Activated T-helper 17 cell treated with anti-CD3 and anti-CD28 coated beads, Interleukin-2, amount 50 U/mL, for 72 hours (primary cell): ENCODE data around the gene LY9. TPM values are rescaled to one million over a fixed set of nuclear protein-coding genes. Genes with fewer than 3 reads are reported as not detected.

Experiments
- ATAC-seq: fragments of 150-1000 bp; cut with Tn5 transposase; replicated peaks from 2 replicates; pipeline ENCODE4 v1.10.0; 2021; ENCODE audit warnings: mild to moderate bottlenecking, moderate library complexity
- H3K27ac Mint-ChIP-seq: one replicate; pipeline ENCODE4 v1.8.0; 2022; ENCODE audit warnings: mixed read lengths
- H3K27me3 Mint-ChIP-seq: one replicate; pipeline ENCODE4 v1.8.0; 2022; ENCODE audit warnings: mixed read lengths
- H3K36me3 Mint-ChIP-seq: one replicate; pipeline ENCODE4 v1.8.0; 2022; ENCODE audit warnings: low read depth, mild to moderate bottlenecking, mixed read lengths
- H3K4me1 Mint-ChIP-seq: one replicate; pipeline ENCODE4 v1.8.0; 2022; ENCODE audit warnings: mixed read lengths
- H3K4me3 Mint-ChIP-seq: one replicate; pipeline ENCODE4 v1.8.0; 2022; ENCODE audit warnings: mild to moderate bottlenecking, mixed read lengths
- H3K9me3 Mint-ChIP-seq: one replicate; pipeline ENCODE4 v1.8.0; 2022; ENCODE audit warnings: mixed read lengths
- total RNA-seq, 2 donors: library from RNA; stranded (reverse); gene quantifications; one replicate each; pipeline ENCODE4 v1.2.3, GENCODE V29; 2022

LY9 gene
- total RNA-seq, 2 donors from 2014 or later, result 1.9 to 3.2 TPM

- Mint-ChIP-seq H3K27me3 (no peaks in the 10 kb centered on the region), H3K4me1 (peaks cover 4% of the 10 kb centered on the region), H3K27ac (no peak overlapping the region), H3K9me3 (no peaks in the 10 kb centered on the region), H3K36me3 (no peaks in the 10 kb centered on the region), H3K4me3 (no peak overlapping the region)
- no peak for ATAC-seq
Observed at GRCh38 chr1:160759740-160760139, 36.2 kb upstream of the LY9 start.

- H3K27ac Mint-ChIP-seq, result no peak overlapping the region
- ATAC-seq, result peak; percentile 44
- no peaks in the 10 kb centered on the region for H3K4me1 Mint-ChIP-seq
- H3K27me3 Mint-ChIP-seq, result no peaks in the 10 kb centered on the region
- H3K36me3 Mint-ChIP-seq, result no peaks in the 10 kb centered on the region
- no peaks in the 10 kb centered on the region for H3K9me3 Mint-ChIP-seq
- H3K4me3 Mint-ChIP-seq, result no peak overlapping the region
Observed at GRCh38 chr1:160761046-160761445, 34.9 kb upstream of the LY9 start.

GRCh38 chr1:160761886-160762285 lies 34.1 kb upstream of the LY9 start:
- no peak overlapping the region for H3K27ac Mint-ChIP-seq
- H3K4me1 Mint-ChIP-seq, result peaks cover 6% of the 10 kb centered on the region
- peaks cover 3% of the 10 kb centered on the region for H3K9me3 Mint-ChIP-seq
- no peak for ATAC-seq
- H3K27me3 Mint-ChIP-seq, result no peaks in the 10 kb centered on the region
- peaks cover 1% of the 10 kb centered on the region for H3K36me3 Mint-ChIP-seq
- H3K4me3 Mint-ChIP-seq, result no peak overlapping the region

- no peak for ATAC-seq
- peaks cover 3% of the 10 kb centered on the region for H3K9me3 Mint-ChIP-seq
- H3K36me3 Mint-ChIP-seq, result peaks cover 6% of the 10 kb centered on the region
- H3K27me3 Mint-ChIP-seq, result no peaks in the 10 kb centered on the region
- H3K4me1 Mint-ChIP-seq, result peaks cover 19% of the 10 kb centered on the region
- H3K27ac Mint-ChIP-seq, result no peak overlapping the region
- no peak overlapping the region for H3K4me3 Mint-ChIP-seq
Observed at GRCh38 chr1:160763993-160764392, 32.0 kb upstream of the LY9 start.

- peaks cover 3% of the 10 kb centered on the region for H3K9me3 Mint-ChIP-seq
- H3K36me3 Mint-ChIP-seq, result peaks cover 6% of the 10 kb centered on the region
- peak; percentile 83 for ATAC-seq
- H3K4me3 Mint-ChIP-seq, result peak overlapping the region; percentile 92
- H3K4me1 Mint-ChIP-seq, result peaks cover 19% of the 10 kb centered on the region
- no peaks in the 10 kb centered on the region for H3K27me3 Mint-ChIP-seq
- peak overlapping the region; percentile 88 for H3K27ac Mint-ChIP-seq
Observed at GRCh38 chr1:160767395-160768294, 28.3 kb upstream of the LY9 start.

- Mint-ChIP-seq H3K27ac (peak overlapping the region; percentile 88), H3K4me3 (peak overlapping the region; percentile 92), H3K36me3 (peaks cover 6% of the 10 kb centered on the region), H3K4me1 (peaks cover 23% of the 10 kb centered on the region), H3K9me3 (peaks cover 3% of the 10 kb centered on the region), H3K27me3 (no peaks in the 10 kb centered on the region)
- peak; percentile 77 for ATAC-seq
Observed at GRCh38 chr1:160768295-160768657, 27.7 kb upstream of the LY9 start.

GRCh38 chr1:160772331-160772730 lies 23.6 kb upstream of the LY9 start:
- H3K4me1 Mint-ChIP-seq, result peaks cover 23% of the 10 kb centered on the region
- H3K4me3 Mint-ChIP-seq, result no peak overlapping the region
- no peak for ATAC-seq
- no peaks in the 10 kb centered on the region for H3K27me3 Mint-ChIP-seq
- H3K9me3 Mint-ChIP-seq, result no peaks in the 10 kb centered on the region
- peak overlapping the region; percentile 7 for H3K27ac Mint-ChIP-seq
- no peaks in the 10 kb centered on the region for H3K36me3 Mint-ChIP-seq

- Mint-ChIP-seq H3K4me1 (peaks cover 17% of the 10 kb centered on the region), H3K4me3 (no peak overlapping the region)
- peak; percentile 26 for ATAC-seq
Observed at GRCh38 chr1:160773093-160773492, 22.9 kb upstream of the LY9 start.

GRCh38 chr1:160774886-160775719 lies 20.9 kb upstream of the LY9 start:
- H3K4me3 Mint-ChIP-seq, result peak overlapping the region; percentile 15
- no peaks in the 10 kb centered on the region for H3K9me3 Mint-ChIP-seq
- H3K4me1 Mint-ChIP-seq, result peaks cover 14% of the 10 kb centered on the region
- peak; percentile 82 for ATAC-seq
- no peaks in the 10 kb centered on the region for H3K27me3 Mint-ChIP-seq
- H3K36me3 Mint-ChIP-seq, result no peaks in the 10 kb centered on the region
- peak overlapping the region; percentile 79 for H3K27ac Mint-ChIP-seq

More at GRCh38 chr1:160773093-160773492, 22.9 kb upstream of the LY9 start:
- Mint-ChIP-seq H3K27me3 (no peaks in the 10 kb centered on the region), H3K36me3 (no peaks in the 10 kb centered on the region), H3K9me3 (no peaks in the 10 kb centered on the region), H3K27ac (peak overlapping the region; percentile 7)

- ATAC-seq, result no peak
- no peaks in the 10 kb centered on the region for H3K9me3 Mint-ChIP-seq
- H3K4me3 Mint-ChIP-seq, result no peak overlapping the region
- no peak overlapping the region for H3K27ac Mint-ChIP-seq
- H3K36me3 Mint-ChIP-seq, result no peaks in the 10 kb centered on the region
- peaks cover 14% of the 10 kb centered on the region for H3K4me1 Mint-ChIP-seq
- H3K27me3 Mint-ChIP-seq, result no peaks in the 10 kb centered on the region
Observed at GRCh38 chr1:160776178-160776577, 19.8 kb upstream of the LY9 start.

GRCh38 chr1:160777486-160778089 lies 18.4 kb upstream of the LY9 start:
- H3K27ac Mint-ChIP-seq, result no peak overlapping the region
- no peaks in the 10 kb centered on the region for H3K9me3 Mint-ChIP-seq
- H3K4me3 Mint-ChIP-seq, result no peak overlapping the region
- peaks cover 19% of the 10 kb centered on the region for H3K4me1 Mint-ChIP-seq
- no peaks in the 10 kb centered on the region for H3K36me3 Mint-ChIP-seq
- no peaks in the 10 kb centered on the region for H3K27me3 Mint-ChIP-seq
- peak; percentile 24 for ATAC-seq

GRCh38 chr1:160778976-160779375 lies 17.0 kb upstream of the LY9 start:
- no peak overlapping the region for H3K27ac Mint-ChIP-seq
- no peaks in the 10 kb centered on the region for H3K27me3 Mint-ChIP-seq
- no peaks in the 10 kb centered on the region for H3K9me3 Mint-ChIP-seq
- H3K4me3 Mint-ChIP-seq, result no peak overlapping the region
- ATAC-seq, result no peak
- no peaks in the 10 kb centered on the region for H3K36me3 Mint-ChIP-seq
- peaks cover 15% of the 10 kb centered on the region for H3K4me1 Mint-ChIP-seq

GRCh38 chr1:160779626-160780397 lies 16.2 kb upstream of the LY9 start:
- H3K4me3 Mint-ChIP-seq, result no peak overlapping the region
- no peak for ATAC-seq

GRCh38 chr1:160780398-160780755 lies 15.6 kb upstream of the LY9 start:
- no peak overlapping the region for H3K4me3 Mint-ChIP-seq
- no peaks in the 10 kb centered on the region for H3K9me3 Mint-ChIP-seq
- H3K4me1 Mint-ChIP-seq, result peaks cover 6% of the 10 kb centered on the region
- no peaks in the 10 kb centered on the region for H3K27me3 Mint-ChIP-seq
- no peaks in the 10 kb centered on the region for H3K36me3 Mint-ChIP-seq
- H3K27ac Mint-ChIP-seq, result no peak overlapping the region
- ATAC-seq, result no peak

More at GRCh38 chr1:160779626-160780397, 16.2 kb upstream of the LY9 start:
- Mint-ChIP-seq H3K36me3 (no peaks in the 10 kb centered on the region), H3K27ac (no peak overlapping the region), H3K4me1 (peaks cover 12% of the 10 kb centered on the region), H3K9me3 (no peaks in the 10 kb centered on the region), H3K27me3 (no peaks in the 10 kb centered on the region)
